Endothelial cell of umbilical vein (primary cell): ENCODE data around the gene BBX. TPM values are rescaled to one million over a fixed set of nuclear protein-coding genes. Genes with fewer than 3 reads are reported as not detected.

Source experiments
- BruUV-seq: library from RNA; stranded (reverse); fragments of 400-500 nt; replicated peaks from 2 replicates; lab custom pipeline; 2021; lab: Mats Ljungman, UMichigan
- CTCF ChIA-PET: fragments of 300-600, 350-600 bp; sonication (Branson Sonifier 250); formaldehyde crosslinking; loops from one replicate; lab custom pipeline; 2021; ENCODE audit warnings: antibody characterized with exemption, inconsistent platforms; lab: Charles Lee
- POLR2A ChIA-PET: fragments of 300-600, 350-600 bp; sonication (Branson Sonifier 250); formaldehyde crosslinking; loops from one replicate; lab custom pipeline; 2021; ENCODE audit warnings: antibody characterized with exemption, inconsistent platforms; lab: Charles Lee
- DNase-seq: peaks from one replicate; pipeline ENCODE4 v3.0.0-alpha.2; 2011; ENCODE audit warnings: low read depth, low spot score
- FAIRE-seq: peaks from 2 replicates; lab custom pipeline; 2011; peaks lifted over from hg19 to GRCh38; lab: Jason Lieb, UNC
- H2AFZ ChIP-seq: 2 replicates; pipeline ENCODE4 v1.6.0; 2012; ENCODE audit warnings: low read depth, low read length, control low read depth, inconsistent platforms
- H3K27ac ChIP-seq: 2 replicates; pipeline ENCODE4 v1.5.1; 2011; ENCODE audit warnings: low read depth, mild to moderate bottlenecking, control low read depth, low read length, moderate library complexity; ENCODE audit not compliant: insufficient read depth
- H3K27me3 ChIP-seq, 2 experiments: 2 replicates each; pipeline versions ENCODE4 v1.6.0 to v1.6.1; 2011; ENCODE audit warnings: low read length in 2 of 2, mixed read lengths in 1 of 2; ENCODE audit not compliant: control insufficient read depth in 2 of 2, insufficient read depth in 2 of 2
- H3K36me3 ChIP-seq, 2 experiments: 2 replicates in 1 of 2; 3 replicates in 1 of 2; pipeline ENCODE4 v1.5.1; 2011; ENCODE audit warnings: low read length in 2 of 2, mild to moderate bottlenecking in 1 of 2, moderate library complexity in 1 of 2; ENCODE audit not compliant: control insufficient read depth in 2 of 2, insufficient read depth in 2 of 2; ENCODE audit errors: extremely low read depth in 1 of 2
- H3K4me1 ChIP-seq: 3 replicates; pipeline ENCODE4 v1.5.1; 2011; ENCODE audit warnings: mild to moderate bottlenecking, low read length; ENCODE audit not compliant: control insufficient read depth, insufficient read depth; ENCODE audit errors: extremely low read depth
- H3K4me2 ChIP-seq: 2 replicates; pipeline ENCODE4 v1.6.1; 2011; ENCODE audit warnings: low read length, control low read depth, mixed read lengths; ENCODE audit not compliant: insufficient read depth
- H3K4me3 ChIP-seq, 3 experiments: fragments of 200-600 bp in 1 of 3; sonication (generic), shearing (Covaris generic) in 1 of 3; replicated peaks in 1 of 3; 2 replicates each; pipeline ENCODE4 v1.5.1; 2011 to 2016; ENCODE audit warnings: control low read depth in 3 of 3, low read length in 3 of 3, mild to moderate bottlenecking in 2 of 3, inconsistent platforms in 1 of 3, low read depth in 1 of 3, moderate library complexity in 1 of 3; ENCODE audit not compliant: insufficient read depth in 1 of 3
- H3K79me2 ChIP-seq: 2 replicates; pipeline ENCODE4 v1.6.0; 2012; ENCODE audit warnings: low read length, inconsistent platforms; ENCODE audit not compliant: control insufficient read depth, insufficient read depth
- H3K9ac ChIP-seq: replicated peaks from 2 replicates; pipeline ENCODE3; 2011; ENCODE audit warnings: low read length, control low read depth; ENCODE audit not compliant: insufficient read depth; ENCODE audit errors: extremely low read depth
- H3K9me1 ChIP-seq: replicated peaks from 3 replicates; pipeline ENCODE4 v1.6.0; 2011; ENCODE audit warnings: mild to moderate bottlenecking, low read length; ENCODE audit not compliant: control insufficient read depth, insufficient read depth; ENCODE audit errors: extremely low read depth
- H3K9me3 ChIP-seq: replicated peaks from 2 replicates; pipeline ENCODE4 v1.5.1; 2012; ENCODE audit warnings: low read length, inconsistent platforms; ENCODE audit not compliant: control insufficient read depth, insufficient read depth
- H4K20me1 ChIP-seq: replicated peaks from 2 replicates; pipeline ENCODE3; 2011; ENCODE audit warnings: mild to moderate bottlenecking, low read length; ENCODE audit not compliant: control insufficient read depth, insufficient read depth; ENCODE audit errors: extremely low read depth
- EZH2 ChIP-seq: IDR thresholded peaks from 2 replicates; pipeline ENCODE4 v1.6.1; 2012; ENCODE audit warnings: borderline replicate concordance, low read depth, mild to moderate bottlenecking, moderate library complexity, low read length, inconsistent platforms; ENCODE audit not compliant: severe bottlenecking
- FOS ChIP-seq: IDR thresholded peaks from 2 replicates; pipeline ENCODE4 v1.6.1; 2011; ENCODE audit warnings: mild to moderate bottlenecking, low read length, moderate library complexity, borderline replicate concordance; ENCODE audit not compliant: insufficient read depth
- GATA2 ChIP-seq: IDR thresholded peaks from 2 replicates; pipeline ENCODE4 v1.7.0; 2011; ENCODE audit warnings: low read depth, mild to moderate bottlenecking, moderate library complexity, mixed read lengths, low read length; ENCODE audit not compliant: insufficient read length, insufficient read depth
- JUN ChIP-seq: IDR thresholded peaks from 2 replicates; pipeline ENCODE4 v1.6.1; 2011; ENCODE audit warnings: borderline replicate concordance, low read depth; ENCODE audit not compliant: insufficient read length, insufficient read depth
- MYC ChIP-seq: IDR thresholded peaks from one replicate; pipeline ENCODE4 v1.6.1; 2011; ENCODE audit warnings: mild to moderate bottlenecking, low read depth, low read length
- POLR2A ChIP-seq: IDR thresholded peaks from 2 replicates; pipeline ENCODE4 v1.6.1; 2012; ENCODE audit warnings: low read depth, mild to moderate bottlenecking, control low read depth, low read length
- POLR2AphosphoS5 ChIP-seq: IDR thresholded peaks from 2 replicates; pipeline ENCODE4 v1.6.1; 2012; ENCODE audit warnings: low read depth, mild to moderate bottlenecking, control low read depth, low read length, moderate library complexity; ENCODE audit not compliant: insufficient read depth
- dilution Hi-C: fragments of 300-500 bp; cut with MboI; formaldehyde crosslinking; loops from one replicate; pipeline ENCODE4 v1.15.0; 2019; ENCODE audit warnings: low sequenced_read_pairs; ENCODE audit not compliant: extremely low pct_ligation_motif_present
- intact Hi-C: fragments of 100-400 bp; cut with micrococcal nuclease; formaldehyde crosslinking; loops from one replicate; pipeline ENCODE4 v1.10.0; 2022
- polyA plus RNA-seq, 4 experiments: library from polyadenylated mRNA; depleted of rRNA in 3 of 4; stranded (reverse) in 3 of 4; unstranded in 1 of 4; fragments of >200 nt; gene quantifications; 2 replicates each; pipeline versions ENCODE4 v1.2.1 to v1.2.3, GENCODE V29; 2011 to 2012; ENCODE audit warnings: missing spikeins in 1 of 4
- total RNA-seq: library from RNA; stranded (reverse); gene quantifications from 2 replicates; pipeline ENCODE4 v1.2.3, GENCODE V29; 2021
- TF ChIP-seq, protein P1 (sequence below), 2 donors: IDR thresholded peaks; 1 replicate in 1 of 2; 2 replicates in 1 of 2; pipeline ENCODE4 v1.5.1; 2011; ENCODE audit warnings: low read length in 2 of 2, mild to moderate bottlenecking in 2 of 2, moderate library complexity in 2 of 2, control low read depth in 1 of 2, inconsistent platforms in 1 of 2, low read depth in 1 of 2; ENCODE audit not compliant: insufficient read depth in 1 of 2; ENCODE audit errors: extremely low read depth in 1 of 2
- TF ChIP-seq, protein P2 (sequence below): IDR thresholded peaks from 2 replicates; pipeline ENCODE4 v1.6.1; 2011; ENCODE audit not compliant: insufficient read depth, insufficient read length

BBX gene
- total and polyA plus RNA-seq, 2 donors (not counting 3 experiments of a cell fraction or from before 2014, with no cell fraction given) = 21.4 to 43.4 TPM

DNA sequence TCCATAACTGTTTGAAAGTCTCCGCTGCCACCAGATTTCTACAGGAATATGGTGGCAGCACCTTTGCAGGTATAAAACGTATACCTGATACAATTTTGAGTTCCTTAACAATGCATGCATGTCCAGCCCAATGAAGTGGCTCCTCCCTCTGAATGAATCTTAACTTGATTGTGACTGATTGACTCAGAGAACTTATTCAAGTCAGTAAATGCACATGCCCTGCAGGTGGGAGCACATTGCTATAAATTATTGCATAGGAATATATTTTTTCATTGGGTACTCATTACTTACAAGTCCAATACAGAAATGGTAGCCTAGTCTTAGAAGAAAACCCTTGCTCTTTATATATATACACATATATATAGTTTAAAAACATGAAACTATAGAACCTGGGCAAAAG, 259.3 kb downstream of the BBX start:
- BruUV-seq = no TSS peak
- no peak for TF ChIP-seq GATA2
- TF ChIP-seq FOS = no peak
- TF ChIP-seq POLR2A = no peak
- no peak for TF ChIP-seq JUN
- no peak for TF ChIP-seq POLR2AphosphoS5
- TF ChIP-seq, protein P1, sequence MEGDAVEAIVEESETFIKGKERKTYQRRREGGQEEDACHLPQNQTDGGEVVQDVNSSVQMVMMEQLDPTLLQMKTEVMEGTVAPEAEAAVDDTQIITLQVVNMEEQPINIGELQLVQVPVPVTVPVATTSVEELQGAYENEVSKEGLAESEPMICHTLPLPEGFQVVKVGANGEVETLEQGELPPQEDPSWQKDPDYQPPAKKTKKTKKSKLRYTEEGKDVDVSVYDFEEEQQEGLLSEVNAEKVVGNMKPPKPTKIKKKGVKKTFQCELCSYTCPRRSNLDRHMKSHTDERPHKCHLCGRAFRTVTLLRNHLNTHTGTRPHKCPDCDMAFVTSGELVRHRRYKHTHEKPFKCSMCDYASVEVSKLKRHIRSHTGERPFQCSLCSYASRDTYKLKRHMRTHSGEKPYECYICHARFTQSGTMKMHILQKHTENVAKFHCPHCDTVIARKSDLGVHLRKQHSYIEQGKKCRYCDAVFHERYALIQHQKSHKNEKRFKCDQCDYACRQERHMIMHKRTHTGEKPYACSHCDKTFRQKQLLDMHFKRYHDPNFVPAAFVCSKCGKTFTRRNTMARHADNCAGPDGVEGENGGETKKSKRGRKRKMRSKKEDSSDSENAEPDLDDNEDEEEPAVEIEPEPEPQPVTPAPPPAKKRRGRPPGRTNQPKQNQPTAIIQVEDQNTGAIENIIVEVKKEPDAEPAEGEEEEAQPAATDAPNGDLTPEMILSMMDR (IDR thresholded peaks at IDR 0.05; ENCODE audit: extremely low read depth in 1 of 2, insufficient read depth in 1 of 2, low read depth in 1 of 2, low read length in 2 of 2) = no peak
- no peak for TF ChIP-seq EZH2
- no peak for TF ChIP-seq MYC
- TF ChIP-seq, protein P2, sequence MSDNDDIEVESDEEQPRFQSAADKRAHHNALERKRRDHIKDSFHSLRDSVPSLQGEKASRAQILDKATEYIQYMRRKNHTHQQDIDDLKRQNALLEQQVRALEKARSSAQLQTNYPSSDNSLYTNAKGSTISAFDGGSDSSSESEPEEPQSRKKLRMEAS = no peak
- ChIA-PET CTCF (no interaction called here), POLR2A (no interaction called here)
- dilution Hi-C loops = no loop called here
- Histone ChIP-seq H3K9me1 (no peaks in the 10 kb centered on the region), H4K20me1 (no peaks in the 10 kb centered on the region), H3K27me3 (no peaks in the 10 kb centered on the region), H3K27ac (no peak overlapping the region), H3K79me2 (no peaks in the 10 kb centered on the region), H2AFZ (no peak overlapping the region), H3K9me3 (no peaks in the 10 kb centered on the region), H3K9ac (no peak overlapping the region), H3K4me2 (no peak overlapping the region), H3K4me1 (no peaks in the 10 kb centered on the region), H3K36me3 (peaks cover 0 to 3% of the 10 kb centered on the region in 2 experiments), H3K4me3 (no peak overlapping the region)
- intact Hi-C loops = no loop called here
- FAIRE-seq = no peak
- no peak for DNase-seq
